ENCODE results near the gene DGCR2.

- TF ChIP-seq CTCF (IDR thresholded peaks at IDR 0.05), result no peak
- no peak for TF ChIP-seq POLR2A (IDR thresholded peaks at IDR 0.05)
Observed at GRCh38 chr22:19128946-19129727, 6.9 kb upstream of the DGCR2 start.

Measured in esophagus squamous epithelium (tissue), 4 donors.